ENCODE data around the gene TSTD1.
A peak's percentile ranks its signal among the peaks of the same experiment; 100 is the strongest.
"Not testable (repeated sequence)": the region's sequence is repeated elsewhere in the genome, so short reads cannot be mapped to it uniquely, and the experiment has no call there.

TSTD1 gene

DNA sequence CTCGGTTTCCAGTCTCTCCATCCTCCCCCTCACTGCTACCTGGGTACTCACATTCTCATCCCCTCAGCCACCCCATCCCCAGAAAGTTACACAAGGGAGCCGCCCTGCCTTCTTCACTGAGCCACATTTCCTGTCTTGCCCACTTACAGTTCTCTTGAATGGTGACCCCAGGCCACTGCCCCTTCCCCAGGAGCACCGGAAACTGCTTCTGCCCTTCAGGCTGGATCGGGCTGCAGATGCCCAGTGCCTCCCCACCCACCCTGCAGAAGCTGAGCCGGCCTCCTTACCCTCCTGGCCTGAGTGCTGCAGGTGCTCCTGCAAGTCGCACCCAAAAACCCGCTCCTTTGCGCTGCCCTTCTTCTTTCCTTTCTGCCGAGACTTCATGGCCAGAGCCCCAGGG is 30.5 kb upstream of the TSTD1 start:
- no peak for DNase-seq (ENCODE audit: low read depth)

DNA sequence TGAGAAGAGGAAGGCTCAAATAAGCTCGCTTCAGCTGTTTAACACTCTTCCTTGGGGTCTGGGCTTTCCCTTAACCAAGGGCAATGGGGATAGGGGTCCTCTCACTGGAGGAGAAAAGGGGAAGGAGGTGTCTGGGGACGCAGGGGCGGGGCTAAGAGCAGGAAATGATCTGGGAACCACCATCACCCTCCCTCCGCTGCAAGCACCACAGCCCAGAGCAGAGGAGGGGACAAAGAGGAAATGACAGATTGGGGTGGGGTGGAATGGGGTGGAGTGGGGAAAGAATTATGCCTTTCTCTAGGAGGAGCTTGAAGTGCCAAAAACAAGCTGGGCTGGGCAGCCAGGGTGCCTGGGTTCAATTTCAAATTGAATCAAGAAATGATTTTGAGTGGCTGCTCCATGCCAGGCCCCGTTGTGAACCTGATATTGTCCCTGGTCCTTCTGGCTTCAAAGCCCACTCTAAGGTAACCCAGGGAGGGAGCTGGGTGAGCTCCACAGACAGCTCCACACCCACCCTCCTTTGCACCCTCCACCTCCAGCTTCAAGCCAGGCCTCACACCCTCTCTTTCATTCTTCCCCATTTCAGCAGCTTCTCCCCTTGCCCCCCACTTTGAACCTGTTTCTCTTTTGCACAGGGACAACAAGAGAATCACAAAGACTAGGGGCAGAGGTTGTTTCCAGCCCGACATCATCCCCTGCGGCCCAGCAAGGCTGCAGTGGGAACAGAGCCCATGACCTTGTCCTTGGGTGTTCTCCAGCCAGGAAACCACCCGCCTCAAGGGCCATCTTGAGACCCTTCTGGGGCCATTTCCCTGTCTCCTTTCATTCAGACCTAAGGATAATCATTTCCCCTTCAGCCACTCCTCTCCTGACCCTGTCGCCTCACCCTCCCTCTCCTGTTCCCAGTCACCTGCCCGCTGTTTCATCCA is 29.8 kb upstream of the TSTD1 start:
- DNase-seq (ENCODE audit: low read depth) = peak; percentile 72

DNA sequence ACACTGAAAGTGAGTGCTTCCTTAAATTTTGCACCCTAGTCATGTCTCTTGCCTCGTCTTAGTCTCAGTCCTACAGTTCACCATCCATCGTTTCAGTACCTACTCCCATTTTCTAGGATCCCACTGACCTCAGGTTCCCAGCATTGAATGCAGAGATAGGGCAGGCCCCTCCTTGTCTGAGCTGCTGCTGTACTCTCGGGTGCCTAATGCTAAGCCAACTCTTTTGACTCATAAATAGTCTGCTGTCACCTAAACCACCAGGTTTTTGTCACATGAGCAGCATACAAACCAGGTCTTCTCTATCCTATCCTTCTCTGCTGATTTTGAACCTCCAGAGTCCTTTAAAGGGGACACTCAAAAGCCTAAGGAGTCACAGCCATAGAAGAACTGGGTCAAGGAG is 27.9 kb upstream of the TSTD1 start:
- no peak for DNase-seq (ENCODE audit: low read depth)

DNA sequence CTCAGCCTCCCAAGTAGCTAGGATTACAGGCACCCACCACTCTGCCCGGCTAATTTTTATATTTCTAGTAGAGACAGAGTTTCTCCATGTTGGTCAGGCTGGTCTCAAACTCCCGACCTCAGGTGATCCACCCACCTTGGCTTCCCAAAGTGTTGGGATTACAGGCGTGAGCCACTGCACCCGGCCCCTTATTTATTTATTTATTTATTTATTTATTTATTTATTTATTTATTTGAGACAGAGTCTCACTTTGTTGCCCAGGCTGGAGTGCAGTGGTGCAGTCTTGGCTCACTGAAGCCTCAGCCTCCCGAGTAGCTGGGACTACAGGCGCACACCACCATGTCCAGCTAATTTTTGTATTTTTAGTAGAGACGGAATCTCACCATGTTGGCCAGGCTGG is 26.9 kb upstream of the TSTD1 start:
- not testable (repeated sequence) for DNase-seq (ENCODE audit: low read depth)

DNA sequence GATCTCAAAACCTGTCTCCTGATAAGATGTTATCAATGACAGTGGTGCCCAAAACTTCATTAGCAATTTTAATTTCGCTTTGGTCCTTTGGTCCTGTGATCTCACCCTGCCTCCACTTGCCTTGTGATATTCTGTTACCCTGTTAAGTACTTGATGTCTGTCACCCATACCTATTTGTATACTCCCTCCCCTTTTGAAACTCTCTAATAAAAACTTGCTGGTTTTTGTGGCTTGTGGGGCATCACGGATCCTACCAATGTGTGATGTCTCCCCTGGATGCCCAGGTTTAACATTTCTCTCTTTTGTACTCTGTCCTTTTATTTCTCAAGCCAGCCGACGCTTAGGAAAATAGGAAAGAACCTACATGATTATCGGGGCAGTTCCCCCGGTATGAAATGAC is 25.2 kb upstream of the TSTD1 start:
- not testable (repeated sequence) for DNase-seq (ENCODE audit: low read depth)

DNA sequence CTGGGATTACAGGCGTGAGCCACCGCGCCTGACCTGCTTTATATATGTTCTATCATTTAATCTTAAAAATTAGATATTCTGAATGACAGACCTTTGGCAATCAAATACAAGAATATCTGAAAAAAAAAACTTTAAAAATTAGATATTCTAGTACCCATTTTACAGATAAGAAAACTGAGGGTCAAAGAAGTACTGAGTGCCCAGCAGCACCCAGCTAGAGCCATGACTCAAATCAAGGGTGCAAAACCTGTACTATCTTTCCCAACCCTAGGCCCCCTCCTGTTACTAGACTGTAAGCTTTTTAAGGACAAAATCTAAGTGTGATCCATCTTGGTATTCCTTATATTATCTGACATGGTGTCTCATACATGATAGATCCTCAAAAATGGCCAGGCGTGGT is 22.7 kb upstream of the TSTD1 start:
- DNase-seq (ENCODE audit: low read depth) = no peak

DNA sequence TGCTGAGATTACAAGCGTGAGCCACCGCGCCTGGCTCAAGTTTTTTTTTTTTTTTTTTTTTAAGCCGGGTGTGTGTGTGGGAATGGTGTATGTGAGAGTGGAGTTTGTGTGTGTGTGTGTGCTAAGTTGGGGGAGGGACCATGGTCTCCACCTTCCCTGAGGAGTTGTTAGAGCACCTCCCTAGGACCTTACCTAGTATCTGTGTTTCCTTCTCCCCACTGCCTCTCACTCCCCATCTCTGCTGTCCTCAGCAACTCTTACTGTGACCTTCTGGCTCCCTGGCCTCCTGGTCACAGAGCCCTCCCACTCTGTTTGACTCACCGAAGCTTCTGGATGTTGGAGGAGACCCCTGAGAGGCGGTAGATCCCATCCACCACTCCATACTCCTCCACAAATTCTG is 20.5 kb upstream of the TSTD1 start:
- DNase-seq (ENCODE audit: low read depth) = no peak

DNA sequence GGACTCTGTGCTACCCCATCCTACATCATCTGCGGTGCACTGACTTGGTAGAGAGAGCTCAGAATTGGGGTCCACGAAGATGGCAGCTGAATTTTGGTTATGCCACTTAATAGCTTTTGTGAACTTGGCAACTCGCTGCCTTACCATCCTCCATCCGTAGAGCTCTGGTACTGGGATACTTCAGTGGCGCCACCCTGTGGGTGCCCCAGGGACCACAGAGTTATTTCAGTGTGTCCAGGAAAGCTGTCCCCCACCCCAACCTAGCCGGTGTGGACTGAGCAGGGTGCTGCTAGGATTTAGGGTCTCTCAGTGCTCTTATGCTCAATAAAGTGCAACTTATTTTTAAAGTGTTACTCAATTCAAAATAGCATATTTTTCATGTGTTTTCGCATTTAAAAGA is 16.0 kb upstream of the TSTD1 start:
- DNase-seq (ENCODE audit: low read depth) = no peak

DNA sequence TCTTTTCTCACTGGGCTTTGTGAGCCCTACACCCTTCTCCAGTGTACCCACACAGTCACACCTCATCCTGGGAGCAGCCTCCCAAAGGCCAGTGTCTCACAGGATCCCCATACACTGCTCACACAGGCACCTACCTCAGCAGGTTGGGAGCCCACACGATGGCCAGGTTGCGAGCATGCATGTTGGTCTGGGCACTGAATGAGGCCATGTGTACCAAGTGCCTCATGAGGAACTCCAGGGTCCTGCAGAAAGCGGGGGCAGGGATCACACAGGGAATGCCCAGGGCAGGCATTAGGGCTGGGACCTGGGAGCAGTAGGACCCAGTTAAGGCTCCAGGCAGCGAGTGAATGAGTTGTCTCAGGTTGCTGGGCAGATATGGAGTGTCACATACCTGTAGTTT is 15.5 kb upstream of the TSTD1 start:
- DNase-seq (ENCODE audit: low read depth) = no peak

DNA sequence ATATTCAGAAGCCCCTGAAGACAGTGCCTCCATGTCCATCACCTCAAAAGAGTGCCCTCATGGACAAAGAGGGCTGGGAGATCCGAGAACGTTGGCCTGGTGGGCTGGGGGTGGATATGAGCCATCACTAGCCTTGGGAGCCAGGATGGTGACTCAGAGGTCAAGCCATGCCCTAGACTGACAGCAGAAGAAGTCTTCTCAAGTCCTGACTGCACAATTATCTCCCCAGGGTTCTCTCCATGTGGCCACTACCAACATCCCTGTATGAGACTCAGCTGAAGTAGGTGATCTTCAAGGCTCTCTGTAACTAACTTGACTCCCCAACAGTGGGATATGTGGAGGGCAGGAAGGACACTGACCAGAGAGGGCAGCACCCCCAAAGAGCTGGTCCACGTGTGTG is 14.1 kb upstream of the TSTD1 start:
- DNase-seq (ENCODE audit: low read depth) = no peak

DNA sequence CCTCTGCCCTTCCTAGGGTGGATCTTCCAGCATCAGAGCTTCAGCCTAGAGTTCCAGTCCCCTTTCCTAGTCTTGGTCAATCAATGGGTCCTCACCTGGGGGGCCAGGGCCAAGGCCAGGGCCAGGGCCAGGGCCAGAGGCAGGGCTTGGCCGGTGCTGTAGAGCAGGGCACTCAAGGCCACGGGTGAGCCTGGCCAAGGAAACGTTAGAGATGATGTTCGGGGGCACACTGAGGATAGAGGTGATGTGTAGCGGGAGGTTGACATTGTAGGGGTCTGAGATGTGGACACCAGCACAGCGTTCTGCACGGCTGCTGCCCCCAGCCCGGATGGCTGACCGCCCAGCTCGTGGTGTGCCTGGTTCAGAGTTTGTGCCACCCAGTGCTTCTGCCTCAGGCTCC is 12.5 kb upstream of the TSTD1 start:
- no peak for DNase-seq (ENCODE audit: low read depth)

DNA sequence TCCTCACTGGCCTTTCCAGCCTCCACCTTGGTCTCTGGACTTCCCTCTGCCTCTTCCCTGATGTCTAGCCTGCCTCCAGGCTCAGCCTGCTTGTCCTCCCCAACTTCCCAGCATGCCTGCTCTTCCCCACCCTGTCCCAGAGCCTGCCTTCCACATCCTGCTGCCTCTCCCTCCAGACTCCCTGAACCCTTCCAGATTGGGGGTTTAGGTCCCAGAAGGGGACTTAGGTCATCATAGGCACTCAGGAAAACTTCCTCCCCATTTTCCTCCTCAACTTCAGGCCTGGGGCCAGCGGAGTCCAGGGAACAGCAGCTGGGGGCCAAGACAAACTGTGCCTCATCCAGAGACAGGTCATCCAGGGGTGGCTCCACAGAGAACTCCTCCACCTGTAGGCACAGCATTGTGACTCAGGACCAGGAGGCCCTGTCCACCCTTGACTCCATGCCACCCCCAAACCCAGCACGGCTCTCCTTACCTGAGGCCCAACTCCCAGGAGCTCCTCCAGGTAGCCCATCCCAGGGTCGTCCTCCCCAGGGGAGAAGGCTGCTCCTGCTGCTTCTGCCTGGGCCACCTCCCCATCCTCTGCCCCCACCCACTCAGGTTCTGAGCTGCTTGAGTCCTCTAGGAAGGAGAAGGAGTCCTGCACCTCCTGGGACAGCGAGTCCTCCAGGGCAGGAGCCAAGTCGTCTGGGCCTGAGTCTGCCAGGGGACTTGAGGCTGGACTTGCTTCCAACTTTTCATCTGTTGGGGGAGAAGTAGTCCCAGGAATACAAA is 10.4 kb upstream of the TSTD1 start:
- no peak for DNase-seq (ENCODE audit: low read depth)

DNA sequence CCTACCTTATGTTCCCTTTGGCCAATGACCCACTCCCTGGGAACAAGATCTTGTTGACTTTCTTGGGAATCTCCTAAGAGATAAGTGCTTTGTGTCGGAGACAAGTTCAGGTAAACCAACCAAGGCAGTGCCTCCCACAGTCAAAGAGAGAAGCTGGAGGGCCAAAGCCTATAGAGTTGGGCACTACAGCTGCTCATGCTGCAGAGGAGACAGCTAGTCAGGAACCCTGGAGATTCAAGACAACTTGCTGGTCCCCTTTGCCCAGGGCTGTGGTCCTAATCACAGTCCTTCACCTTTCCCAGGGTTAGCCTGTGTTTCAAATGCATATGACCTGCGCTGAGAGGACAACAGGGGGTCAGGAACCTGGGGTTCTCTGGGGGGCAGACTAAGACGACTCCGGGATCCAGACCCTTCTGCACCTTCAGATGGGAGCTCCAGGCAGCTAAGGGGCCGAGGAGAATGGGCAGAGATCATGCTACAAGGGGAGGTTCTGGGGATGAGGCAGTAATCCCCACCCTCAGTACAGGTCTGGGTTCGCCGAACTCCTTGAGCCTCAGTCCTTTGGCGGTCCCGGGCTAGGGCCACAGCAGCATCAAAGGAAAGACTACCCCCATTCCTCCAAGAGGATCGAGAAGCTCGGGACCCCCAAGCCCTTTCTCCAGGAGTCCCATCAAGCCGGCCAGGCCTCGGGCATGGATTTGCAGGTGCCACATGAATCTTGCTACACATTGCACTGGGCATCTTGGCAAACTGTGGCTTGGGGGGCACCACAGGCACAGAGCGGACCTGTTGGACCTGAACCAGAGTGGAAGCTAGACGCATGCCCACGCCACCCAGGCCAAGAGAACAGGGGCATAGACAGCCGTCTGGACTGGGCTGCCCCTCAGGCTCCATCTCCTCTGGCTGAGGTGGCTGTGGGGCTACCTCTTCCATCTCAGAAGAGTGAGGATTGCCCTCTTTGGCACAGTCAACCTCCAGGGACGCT is 9.0 kb upstream of the TSTD1 start:
- DNase-seq (ENCODE audit: low read depth) = no peak

DNA sequence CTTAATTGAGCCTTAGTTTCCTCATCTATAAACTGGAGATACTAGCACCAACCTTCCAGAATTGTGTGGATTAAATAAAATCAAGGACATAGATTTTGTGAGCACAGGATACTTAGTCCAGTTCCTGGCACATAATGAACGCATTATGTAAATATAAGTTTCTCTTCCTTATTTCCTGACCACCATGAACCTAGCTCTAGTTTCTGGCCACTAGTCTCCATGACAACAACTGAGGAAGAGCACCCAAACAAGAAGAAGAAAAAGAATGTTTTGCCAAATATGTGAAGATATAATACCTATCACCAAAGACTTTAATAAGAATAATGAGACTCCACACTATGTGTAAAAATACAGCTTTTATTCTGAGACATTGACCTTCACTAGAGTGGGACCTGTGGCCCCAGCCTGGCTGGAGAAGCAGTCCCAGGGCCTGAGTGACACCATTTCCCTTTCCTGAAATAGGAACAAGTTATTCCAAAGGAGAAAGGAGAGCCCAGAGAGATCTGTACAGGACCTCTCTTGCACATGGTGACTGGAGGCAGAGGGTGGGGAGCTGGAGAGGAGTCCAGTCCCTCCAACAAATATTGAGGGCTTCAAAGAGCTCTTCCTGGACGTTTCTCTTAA is 8.0 kb upstream of the TSTD1 start:
- DNase-seq (ENCODE audit: low read depth) = no peak

DNA sequence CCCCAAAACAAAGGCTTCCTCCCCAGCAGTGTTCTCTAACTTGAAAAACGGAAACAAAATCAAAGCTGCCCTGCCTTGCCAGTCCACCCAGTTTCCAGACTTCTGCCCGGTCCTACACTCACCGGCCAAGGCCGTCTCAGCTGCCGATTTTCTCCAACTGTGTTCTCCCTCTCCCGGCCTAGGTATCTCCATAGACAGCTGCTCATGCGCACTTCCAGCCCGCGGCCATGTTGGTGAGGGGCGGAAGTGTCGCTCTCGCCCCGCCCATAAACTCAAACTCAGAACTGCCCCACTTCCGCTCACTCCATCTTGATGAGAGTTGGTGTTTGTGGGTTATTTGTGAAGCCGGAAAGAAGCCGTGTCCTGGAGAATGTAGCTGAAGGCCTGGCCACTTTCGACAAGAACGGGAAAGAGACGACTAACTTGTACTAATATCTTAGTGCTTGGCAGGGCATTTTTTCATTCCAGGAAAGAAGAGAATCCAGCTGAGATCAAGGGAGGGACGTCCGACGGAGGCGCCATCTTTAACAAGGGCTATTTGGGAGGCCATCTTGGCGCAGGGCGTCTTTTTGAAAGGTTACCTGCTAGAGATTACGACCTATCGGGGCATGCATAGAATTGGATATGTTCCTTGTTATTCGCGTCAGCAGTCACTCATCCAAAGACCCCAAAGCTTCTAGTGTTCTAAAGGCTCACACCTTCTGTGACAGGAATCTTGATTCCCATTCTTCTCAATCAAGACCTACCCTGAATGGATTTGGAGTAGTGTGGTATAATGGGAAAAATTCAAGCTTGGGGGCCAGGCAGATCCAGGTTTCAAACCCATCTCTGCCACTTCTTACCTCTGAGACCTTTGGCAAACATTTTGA is 7.2 kb upstream of the TSTD1 start, which contains the start of gene USF1:
USF1 (minus strand) TSS at position 242 of the 869 bp plus-strand sequence. CDS start 2,702 bp downstream, outside the sequence.
- DNase-seq (ENCODE audit: low read depth) = peak; percentile 85

DNA sequence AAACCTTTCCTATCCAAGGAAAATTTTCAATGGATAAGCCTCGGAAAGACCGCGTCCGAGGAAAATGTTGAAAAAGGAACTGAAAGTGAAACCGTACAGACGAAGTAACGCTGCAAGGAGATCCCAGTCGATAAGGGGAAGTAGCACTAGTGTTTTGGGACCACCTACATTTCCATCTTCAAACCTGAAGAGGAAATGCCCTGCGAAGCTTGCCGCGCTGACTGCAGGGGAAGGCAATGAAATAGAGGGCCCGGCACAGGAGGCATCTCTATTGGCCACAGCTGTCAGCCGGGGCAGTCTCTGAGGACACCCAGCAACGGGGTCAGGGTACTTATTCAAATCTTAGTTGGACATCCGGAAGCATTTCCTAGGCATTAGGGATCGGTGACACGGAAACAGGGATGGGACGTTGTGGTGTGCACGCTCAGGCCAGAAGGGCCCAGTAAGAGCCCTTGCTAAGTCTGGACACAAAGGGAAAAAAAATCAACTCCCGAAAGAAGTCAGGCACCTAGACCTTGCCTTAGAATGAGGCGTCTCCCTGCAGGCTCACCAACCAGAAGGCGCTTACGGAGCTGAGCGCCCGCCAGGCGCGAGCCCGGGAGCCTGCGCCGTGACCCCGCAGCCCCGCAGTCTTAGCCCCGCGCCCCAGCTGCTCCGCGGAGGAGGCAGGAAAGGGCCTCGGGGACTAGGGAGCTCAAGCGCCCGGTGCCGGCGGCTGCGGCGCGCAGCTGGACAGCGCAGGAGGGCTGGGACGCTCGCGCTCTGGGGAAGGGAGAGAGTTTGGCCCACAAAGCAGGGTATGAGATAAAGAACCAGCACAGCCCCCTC is 6.4 kb upstream of the TSTD1 start:
- DNase-seq (ENCODE audit: low read depth) = peak; percentile 48

DNA sequence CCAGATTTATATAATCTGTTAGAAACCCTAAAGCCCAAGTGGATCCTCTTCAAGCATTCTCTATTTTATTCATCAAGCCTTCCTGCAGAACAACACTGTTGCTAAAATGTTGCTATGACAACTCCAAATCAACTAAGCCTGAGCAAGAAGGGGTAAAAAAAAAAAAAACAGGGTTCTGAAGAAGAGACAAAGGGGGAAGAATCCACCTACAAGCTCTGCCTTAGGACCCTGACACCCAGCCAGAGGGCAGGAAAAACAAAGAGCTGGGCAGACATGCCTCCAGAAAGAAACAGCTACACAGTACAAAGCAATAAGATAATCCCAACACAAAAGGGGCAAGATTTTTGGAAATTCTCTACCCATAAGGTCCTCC is 5.8 kb upstream of the TSTD1 start:
- DNase-seq (ENCODE audit: low read depth) = no peak

DNA sequence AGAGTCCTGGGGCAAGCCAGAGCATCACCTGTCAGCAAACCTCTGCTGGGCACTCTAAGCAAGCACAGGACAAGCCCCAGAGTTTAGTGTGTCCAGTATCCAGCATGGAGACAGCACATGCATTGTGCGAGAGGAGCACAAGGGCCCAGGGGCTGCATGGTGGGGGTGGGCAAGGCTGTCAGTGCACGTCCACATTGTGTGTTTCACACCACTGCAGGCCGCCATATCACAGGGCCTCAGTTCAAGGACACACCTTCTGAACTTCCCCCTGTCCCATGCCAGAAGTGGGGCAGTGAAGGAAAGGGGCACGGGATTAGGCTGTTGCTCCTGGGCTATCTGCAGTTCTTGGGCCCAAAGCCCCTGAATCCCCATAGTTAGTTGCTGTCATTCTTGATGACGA is 782 bp upstream of the TSTD1 start:
- DNase-seq (ENCODE audit: low read depth) = no peak

DNA sequence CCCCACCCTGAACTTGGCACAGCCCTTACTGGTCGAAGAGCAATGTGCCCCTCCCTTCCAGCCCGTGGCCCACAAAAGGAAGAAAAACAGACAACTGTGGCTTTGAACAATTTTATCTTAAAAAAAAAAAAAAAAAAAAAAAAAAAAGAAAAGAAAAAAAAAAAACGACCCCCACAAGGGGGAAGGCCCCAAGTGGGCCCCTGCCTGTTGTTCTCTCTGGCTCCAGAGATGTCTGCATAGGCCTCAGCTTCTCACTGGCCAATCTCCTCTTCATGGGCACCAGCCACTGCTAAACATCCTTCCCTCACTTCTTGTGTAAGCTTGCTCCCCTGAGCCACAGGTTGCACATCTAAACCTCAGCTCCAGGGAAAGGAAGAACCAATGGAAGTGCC is 386 bp upstream of the TSTD1 start:
- DNase-seq (ENCODE audit: low read depth) = no peak

Measured in stimulated activated CD8-positive, alpha-beta memory T cell treated with anti-CD3 and anti-CD28 coated beads, Interleukin-12 subunit alpha, Interleukin-12 subunit beta, amount 100 ng/mL, for 1 hour (primary cell).